Activated CD4-positive, CD25-positive, alpha-beta regulatory T cell treated with anti-CD3 and anti-CD28 coated beads, Interleukin-2, amount 50 U/mL, for 72 hours (primary cell): ENCODE data around the gene CEP85.

Experiments used
- DNase-seq: peaks from one replicate; pipeline ENCODE4 v3.0.0; 2021

The CEP85 gene

DNA sequence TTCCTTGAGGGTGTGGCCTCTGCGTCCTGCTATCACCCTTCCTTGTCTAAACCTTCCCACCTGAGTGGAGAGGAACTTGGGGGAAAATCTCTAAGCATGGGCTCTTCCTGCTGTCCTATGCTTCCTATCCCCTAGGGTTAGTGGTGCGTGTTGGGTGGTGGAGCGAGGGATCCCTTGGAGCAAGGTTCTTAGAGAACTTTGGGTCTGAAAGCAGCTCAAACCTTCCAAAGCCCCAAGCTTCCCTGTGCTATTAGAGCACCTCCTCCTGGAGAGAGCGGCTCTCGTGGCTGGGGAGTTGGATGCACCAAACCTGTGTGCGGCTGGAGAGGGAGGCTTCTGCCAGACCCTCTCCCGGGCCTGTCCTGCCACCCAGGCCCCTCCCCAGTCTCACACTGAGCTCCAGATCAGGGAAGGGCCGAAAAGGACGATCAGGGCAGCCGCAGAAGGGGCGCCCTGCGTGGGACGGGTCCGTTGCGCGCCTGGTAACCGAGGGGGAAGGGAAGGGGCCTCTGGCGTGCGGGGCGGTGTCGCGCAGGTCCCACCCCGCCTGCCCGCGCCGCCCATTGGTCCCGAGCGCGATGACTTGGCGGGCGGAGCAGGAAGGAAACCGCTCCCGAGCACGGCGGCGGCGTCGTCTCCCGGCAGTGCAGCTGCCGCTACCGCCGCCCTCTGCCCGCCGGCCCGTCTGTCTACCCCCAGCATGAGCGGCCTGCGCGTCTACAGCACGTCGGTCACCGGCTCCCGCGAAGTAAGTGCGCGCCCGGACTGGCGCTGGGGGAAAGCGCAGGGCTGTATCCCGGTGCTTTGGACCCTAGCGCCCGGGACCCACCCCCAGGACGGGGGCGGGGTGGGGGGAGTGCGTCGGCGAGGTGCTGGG, 45.7 kb downstream of the CEP85 start, which contains the start of gene SH3BGRL3:
Gene SH3BGRL3 (plus strand): TSS at position 631 of the 877 bp plus-strand sequence. CDS start 70 bp downstream, at position 701.
- DNase-seq, result peak; percentile 85

- no peak for DNase-seq
Observed at GRCh38 chr1:26280333-26281042, 46.5 kb downstream of the CEP85 start.

DNA sequence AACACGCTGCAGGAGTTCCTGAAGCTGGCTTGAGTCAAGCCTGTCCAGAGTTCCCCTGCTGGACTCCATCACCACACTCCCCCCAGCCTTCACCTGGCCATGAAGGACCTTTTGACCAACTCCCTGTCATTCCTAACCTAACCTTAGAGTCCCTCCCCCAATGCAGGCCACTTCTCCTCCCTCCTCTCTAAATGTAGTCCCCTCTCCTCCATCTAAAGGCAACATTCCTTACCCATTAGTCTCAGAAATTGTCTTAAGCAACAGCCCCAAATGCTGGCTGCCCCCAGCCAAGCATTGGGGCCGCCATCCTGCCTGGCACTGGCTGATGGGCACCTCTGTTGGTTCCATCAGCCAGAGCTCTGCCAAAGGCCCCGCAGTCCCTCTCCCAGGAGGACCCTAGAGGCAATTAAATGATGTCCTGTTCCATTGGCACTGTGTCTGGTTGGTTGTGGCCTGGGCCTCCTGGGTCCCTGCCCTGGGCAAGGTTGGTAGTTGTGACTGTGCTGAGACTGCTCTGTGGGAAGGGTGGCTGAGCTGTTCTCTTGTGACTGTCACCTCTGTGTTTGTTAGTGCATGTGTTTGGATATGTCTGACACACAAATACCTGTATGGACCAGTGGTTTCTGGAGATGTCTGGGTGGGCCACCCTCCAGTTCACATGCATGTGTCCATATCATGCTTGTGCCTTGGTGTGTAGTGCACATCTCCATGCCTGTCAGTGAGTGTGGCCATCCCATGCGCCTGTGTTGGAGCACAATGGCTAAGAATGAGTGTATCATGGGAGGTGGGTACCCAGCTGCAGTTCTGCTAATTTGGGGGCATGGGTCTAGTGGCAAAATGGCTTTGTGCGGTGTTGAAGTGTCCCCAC, 47.3 kb downstream of the CEP85 start:
- no peak for DNase-seq

DNA sequence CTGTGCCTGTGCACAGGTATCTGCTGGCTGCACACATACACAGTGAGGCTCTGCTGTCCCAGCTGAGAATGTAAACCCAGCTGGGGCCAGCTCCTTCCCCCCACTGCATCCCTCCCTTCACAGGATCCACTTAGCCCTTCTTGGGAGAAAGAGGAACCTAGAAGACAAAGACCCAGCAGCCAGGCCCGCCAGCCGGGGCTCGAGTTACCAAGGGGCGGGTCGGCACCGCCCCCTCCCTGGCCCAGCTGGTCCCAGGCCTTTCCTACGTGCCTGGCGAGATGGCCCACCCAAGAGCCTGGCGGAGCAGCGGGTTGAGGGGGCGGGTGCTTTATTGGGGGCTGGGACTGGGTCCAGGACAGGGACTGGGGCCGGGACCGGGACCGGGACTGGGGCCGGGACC, 48.0 kb downstream of the CEP85 start:
- no peak for DNase-seq

DNA sequence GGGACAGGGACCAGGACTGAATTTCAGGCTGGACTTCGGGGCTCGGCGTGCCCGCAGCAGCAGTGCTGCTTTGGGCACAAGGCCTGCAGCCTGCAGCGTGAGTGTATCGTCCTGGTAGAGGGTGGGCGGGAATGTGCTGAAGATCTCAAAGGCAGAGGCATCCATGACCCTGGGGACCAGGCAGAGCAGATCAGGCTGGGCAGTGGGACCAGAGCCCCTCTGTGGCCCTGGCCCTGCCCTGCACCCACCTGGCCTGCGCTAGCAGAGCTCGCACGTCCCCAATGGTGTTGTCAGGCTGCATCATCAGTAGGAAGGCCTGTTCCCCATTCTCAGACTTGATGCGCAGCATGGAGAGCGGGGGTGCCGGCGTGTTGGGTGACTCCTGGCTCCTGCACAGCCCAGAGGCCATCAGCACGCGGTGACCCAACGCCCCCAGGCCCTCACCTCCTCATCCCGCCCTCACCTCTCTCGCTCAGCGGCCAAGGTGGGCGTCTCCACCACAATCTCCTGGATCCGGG, 48.5 kb downstream of the CEP85 start:
- no peak for DNase-seq

DNA sequence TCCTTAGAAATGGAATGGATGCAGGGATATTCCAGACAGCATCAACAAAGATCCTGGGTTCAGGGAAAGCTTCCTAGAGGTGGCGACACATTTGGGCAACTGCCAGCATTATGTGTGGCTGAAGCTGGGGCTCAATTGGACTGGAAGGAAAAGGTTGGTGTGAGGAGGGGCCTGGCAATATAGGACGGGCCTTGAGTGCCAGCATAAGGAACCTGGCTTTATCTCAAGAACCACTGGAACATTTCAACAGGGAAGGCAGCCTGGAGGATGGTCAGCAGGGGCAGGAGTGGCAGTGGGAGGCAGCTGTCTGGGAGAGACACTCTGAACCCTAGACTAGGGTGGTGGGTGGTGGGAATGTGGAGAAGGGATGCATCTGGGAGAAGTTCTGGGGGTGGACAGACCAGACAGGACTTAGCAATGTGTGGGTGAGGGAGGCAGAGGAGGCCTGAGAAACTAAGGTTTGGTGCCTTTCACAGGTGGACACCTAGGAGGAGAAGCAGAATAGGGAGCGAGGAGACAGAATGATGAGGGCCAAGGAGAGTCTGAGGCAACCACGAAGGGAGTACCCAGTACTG, 49.4 kb downstream of the CEP85 start:
- DNase-seq, result no peak

- no peak for DNase-seq
Observed at GRCh38 chr1:26283871-26284596, 50.0 kb downstream of the CEP85 start.

GRCh38 chr1:26284597-26285347, 50.8 kb downstream of the CEP85 start:
- peak; percentile 85 for DNase-seq

DNA sequence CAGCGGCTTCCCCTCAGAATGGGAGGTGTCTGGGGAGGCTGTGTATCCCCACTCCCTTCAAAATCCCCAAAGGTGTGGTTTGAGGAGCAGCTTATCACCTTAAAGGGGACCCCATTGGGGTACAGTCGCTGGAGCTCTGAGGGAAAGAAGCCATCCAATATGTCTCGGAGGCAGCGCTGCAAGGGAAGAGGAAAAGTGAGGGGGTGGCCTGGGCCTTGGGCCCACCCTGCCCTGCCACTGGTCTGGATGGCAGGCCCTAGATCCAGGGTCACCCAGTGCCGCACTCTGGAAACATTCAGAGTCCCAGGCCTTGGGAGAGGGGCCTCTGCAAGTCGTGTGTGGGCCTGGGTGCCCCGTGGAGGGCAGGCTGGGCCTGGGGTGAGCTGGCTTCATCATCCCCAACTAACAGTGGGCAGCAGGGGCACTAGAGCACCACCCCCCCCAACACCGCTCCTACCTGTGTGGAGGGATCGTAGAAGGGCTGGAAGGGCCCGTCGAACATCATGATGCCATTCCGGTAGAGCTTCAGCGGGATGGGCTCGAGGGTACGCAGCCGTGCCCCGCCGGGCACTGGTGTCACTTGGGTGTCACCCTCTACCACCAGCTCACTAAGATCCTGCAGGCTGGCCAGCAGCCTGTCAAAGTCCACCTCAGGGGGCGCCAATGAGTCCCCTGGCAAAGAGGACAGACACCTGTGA, 51.5 kb downstream of the CEP85 start:
- no peak for DNase-seq

DNA sequence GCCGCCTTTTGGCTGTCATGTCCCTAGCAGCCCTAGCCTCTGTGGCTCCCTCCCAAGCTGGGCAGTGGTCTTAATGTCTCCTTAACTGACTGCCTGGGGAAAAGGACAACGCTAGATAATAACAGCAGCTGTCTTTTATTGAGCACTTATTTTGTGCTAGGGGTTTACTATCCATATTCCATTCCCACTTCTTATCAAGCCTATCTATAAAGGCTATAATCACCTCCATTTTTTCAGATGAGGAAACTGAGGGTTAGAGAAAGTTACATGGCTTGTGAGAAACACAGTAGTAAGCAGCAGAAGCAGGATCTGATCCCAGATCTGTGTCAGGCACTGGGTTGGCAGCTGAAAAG, 52.0 kb downstream of the CEP85 start:
- no peak for DNase-seq

- peak; percentile 61 for DNase-seq
Observed at GRCh38 chr1:26287033-26287711, 53.2 kb downstream of the CEP85 start.

DNA sequence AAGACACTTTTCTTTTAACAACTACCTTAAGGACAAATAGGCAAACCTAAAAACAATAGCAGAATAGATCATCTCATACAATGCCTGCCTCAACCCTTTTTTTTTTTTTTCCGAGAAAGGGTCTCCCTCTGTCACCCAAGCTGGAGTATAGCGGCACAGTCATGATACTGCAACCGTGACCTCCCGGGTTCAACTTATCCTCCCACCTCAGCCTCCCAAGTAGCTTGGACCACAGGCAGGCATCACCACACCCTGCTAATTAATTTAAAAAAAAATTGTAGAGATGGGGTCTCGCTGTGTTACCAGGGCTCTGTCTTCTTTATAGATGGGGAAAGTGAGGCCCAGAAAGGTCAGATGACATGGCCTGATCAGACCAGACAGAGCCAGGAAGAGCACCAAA, 53.8 kb downstream of the CEP85 start:
- no peak for DNase-seq

DNA sequence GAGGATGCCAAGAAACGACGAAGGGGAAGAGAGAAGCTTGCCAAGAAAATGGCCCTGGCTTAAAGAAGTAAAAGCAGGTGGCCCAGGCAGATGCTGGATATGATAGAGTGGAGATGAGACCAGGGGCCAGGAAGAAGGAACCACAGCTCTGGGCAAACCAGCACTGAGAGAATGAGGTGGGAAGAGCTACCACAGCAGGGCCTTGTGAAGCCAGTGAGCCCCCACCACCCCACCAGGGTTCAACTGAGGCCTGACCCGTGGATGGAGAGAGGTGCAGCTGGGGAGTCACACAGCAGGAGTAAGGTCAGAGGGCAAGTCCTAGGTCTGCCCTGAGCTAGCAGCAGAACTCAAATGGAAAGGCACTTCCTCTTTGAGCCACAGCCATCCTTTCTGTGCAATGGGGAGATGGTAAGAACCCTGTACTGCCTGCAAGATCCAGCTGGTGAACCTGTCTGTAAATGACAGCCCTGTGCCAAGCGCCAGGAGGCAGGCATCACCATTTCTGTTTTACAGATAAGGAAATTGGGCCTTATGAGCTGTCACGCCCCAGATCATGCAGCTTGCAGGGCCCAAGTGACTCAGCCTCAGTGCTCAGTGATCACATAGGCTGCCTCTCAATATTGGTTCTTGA, 54.4 kb downstream of the CEP85 start:
- DNase-seq, result peak; percentile 55

DNA sequence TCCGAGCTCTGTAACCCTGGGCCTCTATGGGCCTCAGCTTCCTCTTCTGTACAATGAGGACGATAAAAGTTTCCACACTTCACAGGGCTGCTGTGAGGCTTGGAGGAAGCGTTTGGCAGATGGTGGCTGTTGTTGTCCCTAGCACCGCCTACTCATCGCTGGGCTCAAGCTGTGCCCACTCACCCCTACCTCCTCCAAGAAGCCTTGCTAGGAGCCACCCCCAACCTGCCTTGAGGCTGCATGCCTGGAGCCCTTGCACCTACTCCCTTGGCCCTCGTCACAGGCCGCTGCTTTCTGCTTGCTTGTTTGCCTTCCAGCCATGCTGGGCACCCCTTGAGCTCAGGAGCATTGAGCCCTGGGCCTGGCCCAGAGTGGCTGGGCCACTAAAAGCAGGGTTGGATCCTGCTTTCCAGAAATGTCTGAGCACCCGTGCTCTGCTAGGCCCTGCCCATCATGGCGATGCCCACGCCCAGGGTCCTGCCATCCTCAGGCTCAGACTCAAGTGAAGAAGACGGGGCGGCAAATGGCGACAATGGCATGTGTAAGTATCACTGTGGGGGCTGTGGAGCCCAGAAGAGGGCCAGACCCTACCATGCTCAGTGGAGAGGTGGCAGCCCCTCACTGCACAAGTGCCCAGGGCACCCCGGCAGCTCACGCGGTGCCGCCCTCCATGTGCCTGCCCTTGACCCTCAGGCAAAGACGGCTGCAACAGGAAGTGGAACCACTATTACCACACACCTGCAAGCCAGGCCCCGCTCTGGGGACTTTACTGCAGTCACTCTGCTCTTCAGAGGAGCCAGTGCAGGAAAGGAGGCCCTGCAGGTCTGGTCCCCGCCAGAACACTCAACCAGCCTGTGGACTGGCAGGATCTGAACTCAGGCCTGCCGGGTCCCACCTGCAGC, 55.4 kb downstream of the CEP85 start:
- DNase-seq, result peak; percentile 57

DNA sequence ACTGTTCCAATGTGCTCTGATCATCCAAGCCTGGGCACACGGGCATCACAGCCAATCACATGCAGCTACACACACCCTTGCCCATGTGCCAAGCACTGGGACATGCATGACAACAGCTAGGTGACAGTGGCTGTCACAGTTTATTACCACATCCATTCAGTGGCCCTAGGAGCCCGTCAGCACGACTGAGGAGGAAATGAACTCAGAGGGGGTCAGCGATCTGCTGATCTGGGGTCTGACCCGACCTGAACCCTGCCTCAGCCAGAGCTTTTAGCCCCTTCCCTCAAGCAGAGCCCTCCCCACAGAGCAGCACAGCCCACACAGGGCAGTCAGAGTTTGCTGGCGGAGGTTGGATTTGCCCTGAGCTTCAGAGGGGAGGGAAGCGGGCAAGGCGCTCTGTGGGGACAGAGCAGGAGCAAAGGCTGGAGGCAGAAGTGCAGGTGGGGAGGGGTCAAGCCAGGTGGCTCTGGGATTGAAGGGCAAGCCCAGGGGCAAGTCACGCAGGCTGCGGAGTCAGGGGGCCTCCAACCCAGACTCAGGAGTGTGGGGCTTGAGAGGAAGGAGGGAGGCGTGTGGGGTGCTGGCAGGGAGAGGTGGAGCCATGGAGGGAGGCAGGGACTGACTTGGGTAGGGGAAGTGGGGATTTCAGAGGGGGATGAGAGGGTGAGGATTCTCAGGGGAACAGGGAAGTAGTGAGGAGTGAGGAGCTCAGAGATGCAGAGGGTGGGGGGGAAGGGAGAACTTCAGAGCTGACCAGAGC, 56.3 kb downstream of the CEP85 start:
- no peak for DNase-seq

DNA sequence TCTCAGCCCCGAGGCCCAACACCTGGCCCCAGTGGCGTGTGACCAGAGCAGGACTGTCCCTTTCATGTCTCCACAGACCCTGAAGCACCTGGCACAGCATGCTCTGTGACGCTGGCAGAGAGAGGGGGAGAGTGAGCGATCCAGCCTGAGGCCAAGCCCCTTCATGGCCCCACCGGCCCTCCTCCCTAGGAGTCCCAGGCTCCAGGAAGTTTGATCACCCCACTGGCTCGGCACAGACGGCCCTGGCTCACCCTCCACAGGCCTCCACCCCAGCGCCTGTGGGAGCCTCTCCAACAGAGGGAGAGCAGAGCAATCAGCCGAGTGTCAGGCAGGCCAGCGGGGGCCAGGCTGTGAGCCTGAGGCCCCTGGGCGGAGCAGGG, 56.9 kb downstream of the CEP85 start:
- no peak for DNase-seq

DNA sequence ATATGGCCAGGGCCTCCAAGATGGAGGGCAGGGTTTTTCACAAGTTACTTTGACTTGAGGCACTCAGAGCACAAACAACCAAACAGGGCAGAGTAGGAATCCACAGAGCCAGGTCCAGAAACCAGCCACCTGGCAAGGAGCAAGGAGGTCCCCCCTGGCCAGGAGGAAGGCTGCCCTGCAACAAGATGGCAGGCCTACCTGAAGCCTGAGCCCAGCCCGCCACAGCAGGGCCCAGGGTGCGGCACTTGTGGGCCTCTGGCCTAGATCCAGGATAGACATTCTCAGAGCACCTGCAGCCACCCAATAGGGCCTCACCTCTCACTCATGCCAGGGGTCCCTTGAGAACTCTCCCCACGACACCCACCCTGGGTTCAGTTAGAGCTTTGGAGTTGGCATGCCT, 57.4 kb downstream of the CEP85 start:
- DNase-seq, result no peak

DNA sequence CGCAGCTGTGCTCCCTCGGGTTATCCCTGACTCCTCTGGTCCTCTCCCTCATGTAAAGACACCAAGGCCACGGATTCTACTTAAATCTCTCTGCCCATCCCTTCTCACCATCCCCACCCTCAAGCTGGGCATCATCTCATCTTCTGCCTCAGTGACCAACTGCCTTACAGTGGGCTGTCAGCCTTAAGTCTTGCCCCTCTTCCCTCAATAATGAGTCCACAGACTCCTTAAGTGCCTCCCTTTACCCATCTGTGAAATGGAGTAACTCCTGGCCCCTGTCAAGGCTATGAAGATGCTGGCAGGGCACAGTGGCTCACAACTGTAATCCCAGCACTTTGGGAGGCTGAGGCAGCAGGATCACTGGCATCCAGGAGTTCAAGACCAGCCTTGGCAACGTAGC, 57.9 kb downstream of the CEP85 start:
- no peak for DNase-seq
